HL-60/S4 treated with phorbol 12-myristate 13-acetate at 8.2 ng/mL for 4 days and 3 days (cell line): Measurements from ENCODE around the gene ZBTB4.

ENCODE experiments used
- in situ Hi-C: fragments of 300-500 bp; cut with MboI; formaldehyde crosslinking; loops from 2 replicates; pipeline ENCODE4 v1.15.0; 2022; ENCODE audit warnings: low sequenced_read_pairs

ZBTB4 gene, protein sequence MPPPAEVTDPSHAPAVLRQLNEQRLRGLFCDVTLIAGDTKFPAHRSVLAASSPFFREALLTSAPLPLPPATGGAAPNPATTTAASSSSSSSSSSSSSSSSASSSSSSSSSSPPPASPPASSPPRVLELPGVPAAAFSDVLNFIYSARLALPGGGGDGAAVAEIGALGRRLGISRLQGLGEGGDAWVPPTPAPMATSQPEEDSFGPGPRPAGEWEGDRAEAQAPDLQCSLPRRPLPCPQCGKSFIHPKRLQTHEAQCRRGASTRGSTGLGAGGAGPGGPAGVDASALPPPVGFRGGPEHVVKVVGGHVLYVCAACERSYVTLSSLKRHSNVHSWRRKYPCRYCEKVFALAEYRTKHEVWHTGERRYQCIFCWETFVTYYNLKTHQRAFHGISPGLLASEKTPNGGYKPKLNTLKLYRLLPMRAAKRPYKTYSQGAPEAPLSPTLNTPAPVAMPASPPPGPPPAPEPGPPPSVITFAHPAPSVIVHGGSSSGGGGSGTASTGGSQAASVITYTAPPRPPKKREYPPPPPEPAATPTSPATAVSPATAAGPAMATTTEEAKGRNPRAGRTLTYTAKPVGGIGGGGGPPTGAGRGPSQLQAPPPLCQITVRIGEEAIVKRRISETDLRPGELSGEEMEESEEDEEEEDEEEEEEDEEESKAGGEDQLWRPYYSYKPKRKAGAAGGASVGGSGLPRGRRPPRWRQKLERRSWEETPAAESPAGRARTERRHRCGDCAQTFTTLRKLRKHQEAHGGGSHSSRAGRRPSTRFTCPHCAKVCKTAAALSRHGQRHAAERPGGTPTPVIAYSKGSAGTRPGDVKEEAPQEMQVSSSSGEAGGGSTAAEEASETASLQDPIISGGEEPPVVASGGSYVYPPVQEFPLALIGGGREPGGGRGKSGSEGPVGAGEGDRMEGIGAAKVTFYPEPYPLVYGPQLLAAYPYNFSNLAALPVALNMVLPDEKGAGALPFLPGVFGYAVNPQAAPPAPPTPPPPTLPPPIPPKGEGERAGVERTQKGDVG

DNA sequence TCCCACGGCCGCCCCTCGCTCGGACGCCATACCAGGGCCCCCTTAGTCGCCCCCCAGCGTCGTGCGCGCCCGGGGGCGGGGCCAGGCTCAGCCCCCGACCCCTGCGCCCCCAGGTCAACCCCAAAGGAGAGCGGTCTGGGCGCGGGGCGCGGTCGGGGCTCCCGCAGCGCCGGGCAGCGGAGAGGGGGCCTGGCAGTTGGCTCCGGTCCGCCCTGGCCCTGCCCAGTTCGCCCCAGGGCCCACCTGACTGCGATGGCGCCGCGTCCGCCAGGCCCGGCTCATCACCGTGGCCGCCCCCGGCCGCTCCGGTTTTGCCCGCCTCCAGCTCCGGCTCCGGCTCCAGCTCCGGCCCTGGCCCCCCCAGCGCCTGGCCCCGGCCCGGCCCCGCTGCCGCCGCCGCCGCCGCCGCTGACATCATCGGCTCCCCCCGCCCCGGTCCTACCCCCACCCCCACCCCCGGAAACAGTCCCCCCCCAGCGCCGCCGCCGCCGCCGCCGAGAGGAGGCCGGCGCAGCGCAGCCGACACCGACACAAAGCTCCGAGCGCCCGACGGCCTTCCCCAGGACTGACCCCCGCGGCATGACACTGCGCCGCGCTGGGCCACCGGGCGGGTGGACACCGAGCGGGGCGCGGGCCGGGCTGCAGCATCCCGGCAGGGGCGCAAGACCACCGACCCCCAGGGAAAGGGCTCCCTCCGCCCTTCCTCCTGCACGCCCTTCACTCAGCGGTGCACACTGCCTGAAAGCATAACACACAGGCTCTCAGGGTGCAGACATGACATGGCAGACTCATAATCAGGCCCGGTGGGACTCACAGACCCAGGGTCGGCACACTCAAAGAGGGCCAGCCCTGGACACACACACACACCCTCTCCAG lies at the start of gene ZBTB4:
Gene ZBTB4, minus strand, starts transcription at position 419 of the 876 bp plus-strand sequence. CDS start 12,830 bp downstream, outside the sequence.
- in situ Hi-C loops: no loop called here

DNA sequence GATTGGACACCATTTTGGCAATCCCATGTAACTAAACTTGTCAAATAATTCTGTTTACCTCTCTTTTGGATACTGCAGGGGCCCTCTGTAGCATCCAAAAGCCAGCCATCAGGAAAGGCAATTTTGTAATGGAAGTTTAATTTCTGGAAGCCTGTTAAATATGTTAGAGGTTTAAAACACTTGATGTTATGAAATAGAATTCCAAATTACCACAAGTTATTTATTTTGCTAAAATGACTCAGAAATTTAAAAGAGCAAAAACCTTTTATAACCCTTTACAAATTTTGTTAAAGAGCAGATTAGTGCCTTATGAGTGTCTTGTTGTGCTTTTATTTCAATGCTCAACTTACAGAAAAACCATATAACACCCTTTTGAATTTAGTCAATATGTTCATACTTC lies 49.4 kb upstream of the ZBTB4 start:
- in situ Hi-C loops: loop anchor here (25.0 kb wide), 1 partner anchor 167 kb away; the partner anchor contains the start of genes KCTD11 and TMEM95

DNA sequence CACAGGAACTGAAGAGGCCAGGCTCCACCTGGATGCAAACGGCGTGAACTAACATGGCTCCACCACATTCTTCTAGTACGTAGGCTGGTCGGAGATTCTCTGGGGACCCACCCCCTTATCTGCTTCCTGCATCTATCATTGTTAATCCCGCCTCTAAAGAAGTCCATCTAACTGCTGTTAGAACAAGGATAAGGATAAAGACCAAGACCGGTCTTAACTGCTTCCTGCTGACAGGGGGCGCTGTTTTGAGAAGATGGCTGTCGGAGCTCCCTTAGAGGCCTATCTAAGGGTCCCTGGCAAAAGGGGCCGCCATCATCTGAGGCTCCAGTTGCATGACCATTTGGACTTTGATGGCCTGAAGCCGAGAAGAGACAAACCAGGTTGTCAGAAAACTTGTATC lies 43.6 kb upstream of the ZBTB4 start:
- in situ Hi-C loops: no loop called here

DNA sequence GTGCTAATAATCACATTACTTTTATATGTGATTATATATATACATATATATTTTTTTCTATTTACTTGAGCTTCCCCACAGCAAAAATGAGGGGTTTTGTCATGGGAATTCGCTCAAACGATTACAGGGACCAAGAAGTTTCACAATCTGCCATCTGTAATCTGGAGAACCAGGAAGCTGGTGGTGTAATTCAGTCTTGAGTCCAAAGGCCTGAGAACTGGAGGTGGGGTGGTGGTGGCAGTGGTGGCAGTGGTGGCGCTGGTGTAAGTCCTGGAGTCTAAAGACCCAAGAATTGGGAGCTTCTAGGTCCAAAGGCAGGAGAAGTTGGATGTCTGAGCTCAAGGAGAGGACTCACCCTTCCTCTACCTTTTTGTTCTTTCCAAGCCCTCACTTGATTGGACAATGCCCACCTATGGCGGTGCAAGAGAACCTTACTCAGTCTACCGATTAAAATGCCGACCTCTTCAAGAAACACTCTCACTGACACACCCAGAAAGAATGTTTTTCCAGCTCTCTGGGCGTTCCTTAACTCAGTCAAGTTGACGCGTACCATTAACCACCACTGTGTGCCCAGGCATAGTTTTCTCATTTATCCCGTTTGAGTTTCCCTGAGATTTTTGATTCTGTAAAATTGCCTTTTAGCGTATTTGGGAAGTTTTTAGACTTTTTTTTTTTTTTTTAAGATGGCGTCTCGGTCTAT lies 36.6 kb upstream of the ZBTB4 start:
- in situ Hi-C loops: no loop called here

DNA sequence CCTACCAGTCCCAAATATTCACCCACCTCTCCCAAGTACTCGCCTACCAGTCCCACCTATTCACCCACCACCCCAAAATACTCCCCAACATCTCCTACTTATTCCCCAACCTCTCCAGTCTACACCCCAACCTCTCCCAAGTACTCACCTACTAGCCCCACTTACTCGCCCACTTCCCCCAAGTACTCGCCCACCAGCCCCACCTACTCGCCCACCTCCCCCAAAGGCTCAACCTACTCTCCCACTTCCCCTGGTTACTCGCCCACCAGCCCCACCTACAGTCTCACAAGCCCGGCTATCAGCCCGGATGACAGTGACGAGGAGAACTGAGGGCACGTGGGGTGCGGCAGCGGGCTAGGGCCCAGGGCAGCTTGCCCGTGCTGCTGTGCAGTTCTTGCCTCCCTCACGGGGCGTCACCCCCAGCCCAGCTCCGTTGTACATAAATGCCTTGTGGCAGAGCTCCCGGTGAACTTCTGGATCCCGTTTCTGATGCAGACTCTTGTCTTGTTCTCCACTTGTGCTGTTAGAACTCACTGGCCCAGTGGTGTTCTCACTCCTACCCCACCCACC lies 34.5 kb upstream of the ZBTB4 start:
- in situ Hi-C loops: no loop called here

DNA sequence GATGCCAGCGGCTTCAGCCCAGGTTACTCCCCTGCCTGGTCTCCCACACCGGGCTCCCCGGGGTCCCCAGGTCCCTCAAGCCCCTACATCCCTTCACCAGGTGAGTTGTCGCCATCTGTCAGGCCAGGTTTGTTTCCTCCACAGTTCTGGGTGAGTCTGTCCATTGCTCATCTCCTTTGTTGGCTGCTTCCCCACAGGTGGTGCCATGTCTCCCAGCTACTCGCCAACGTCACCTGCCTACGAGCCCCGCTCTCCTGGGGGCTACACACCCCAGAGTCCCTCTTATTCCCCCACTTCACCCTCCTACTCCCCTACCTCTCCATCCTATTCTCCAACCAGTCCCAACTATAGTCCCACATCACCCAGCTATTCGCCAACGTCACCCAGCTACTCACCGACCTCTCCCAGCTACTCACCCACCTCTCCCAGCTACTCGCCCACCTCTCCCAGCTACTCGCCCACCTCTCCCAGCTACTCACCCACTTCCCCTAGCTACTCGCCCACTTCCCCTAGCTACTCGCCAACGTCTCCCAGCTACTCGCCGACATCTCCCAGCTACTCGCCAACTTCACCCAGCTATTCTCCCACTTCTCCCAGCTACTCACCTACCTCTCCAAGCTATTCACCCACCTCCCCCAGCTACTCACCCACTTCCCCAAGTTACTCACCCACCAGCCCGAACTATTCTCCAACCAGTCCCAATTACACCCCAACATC lies 33.6 kb upstream of the ZBTB4 start:
- in situ Hi-C loops: no loop called here

DNA sequence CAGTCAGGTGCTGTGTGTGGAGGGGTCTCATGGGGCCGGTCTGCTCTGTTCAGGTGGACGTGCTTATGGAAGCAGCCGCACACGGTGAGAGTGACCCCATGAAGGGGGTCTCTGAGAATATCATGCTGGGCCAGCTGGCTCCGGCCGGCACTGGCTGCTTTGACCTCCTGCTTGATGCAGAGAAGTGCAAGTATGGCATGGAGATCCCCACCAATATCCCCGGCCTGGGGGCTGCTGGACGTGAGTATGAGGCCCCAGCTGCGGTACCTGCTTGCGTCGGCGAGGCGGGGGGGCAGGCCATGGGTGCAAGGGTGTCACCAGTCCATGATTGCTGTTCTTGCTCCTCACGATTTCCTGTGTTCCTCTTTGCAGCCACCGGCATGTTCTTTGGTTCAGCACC lies 32.7 kb upstream of the ZBTB4 start:
- in situ Hi-C loops: no loop called here

DNA sequence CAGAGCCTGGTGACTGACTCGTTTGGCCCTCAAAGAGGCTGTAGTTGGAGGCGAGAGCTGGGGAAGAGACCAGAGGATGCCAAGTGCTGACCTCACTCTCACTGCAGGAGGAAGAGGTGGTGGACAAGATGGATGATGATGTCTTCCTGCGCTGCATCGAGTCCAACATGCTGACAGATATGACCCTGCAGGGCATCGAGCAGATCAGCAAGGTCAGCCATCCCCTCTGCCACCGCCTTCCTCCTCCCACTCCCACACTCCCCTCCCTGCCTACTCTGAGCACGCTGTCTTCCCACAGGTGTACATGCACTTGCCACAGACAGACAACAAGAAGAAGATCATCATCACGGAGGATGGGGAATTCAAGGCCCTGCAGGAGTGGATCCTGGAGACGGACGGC lies 31.7 kb upstream of the ZBTB4 start:
- in situ Hi-C loops: no loop called here

DNA sequence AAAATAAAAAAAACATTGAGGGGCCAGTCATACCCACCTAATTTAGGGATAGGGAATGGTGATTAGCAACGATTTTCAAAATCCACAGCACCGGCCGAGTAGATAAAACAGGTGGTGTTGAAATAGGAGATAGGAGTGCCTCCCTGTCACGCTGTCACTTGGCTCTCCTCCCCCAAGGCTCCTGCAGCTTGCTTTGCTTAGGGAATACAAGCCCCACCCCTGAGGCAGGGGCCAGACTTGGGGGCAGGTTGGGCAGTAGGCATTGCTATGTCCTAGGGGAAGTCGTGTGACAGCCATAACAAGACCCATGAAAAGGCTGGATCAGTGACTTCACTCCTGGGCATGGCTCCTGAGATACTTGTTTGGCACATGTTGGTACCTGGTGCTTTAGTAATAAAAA lies 30.5 kb upstream of the ZBTB4 start:
- in situ Hi-C loops: no loop called here

DNA sequence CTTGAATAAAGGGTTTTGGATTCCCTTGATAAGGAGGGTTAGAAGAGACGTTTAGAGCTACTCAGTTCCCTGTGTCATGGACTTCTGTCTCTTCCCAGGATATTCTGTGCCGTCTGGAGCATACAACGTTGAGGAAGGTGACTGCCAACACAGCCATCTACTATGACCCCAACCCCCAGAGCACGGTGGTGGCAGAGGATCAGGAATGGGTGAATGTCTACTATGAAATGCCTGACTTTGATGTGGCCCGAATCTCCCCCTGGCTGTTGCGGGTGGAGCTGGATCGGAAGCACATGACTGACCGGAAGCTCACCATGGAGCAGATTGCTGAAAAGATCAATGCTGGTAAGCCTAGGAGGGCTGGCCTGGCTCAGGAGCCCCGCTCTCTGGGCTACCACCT lies 29.4 kb upstream of the ZBTB4 start:
- in situ Hi-C loops: no loop called here

DNA sequence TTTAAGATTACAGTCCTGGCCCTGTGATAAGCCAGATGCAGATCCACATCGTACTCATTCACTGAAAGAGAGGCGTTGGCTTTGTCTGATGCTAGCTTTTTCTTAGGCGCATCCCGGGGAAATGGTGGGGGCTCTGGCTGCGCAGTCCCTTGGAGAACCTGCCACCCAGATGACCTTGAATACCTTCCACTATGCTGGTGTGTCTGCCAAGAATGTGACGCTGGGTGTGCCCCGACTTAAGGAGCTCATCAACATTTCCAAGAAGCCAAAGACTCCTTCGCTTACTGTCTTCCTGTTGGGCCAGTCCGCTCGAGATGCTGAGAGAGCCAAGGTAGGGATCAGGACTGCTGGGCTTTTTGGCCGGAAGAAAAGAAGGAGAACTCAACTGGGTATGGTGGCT lies 28.7 kb upstream of the ZBTB4 start:
- in situ Hi-C loops: no loop called here

DNA sequence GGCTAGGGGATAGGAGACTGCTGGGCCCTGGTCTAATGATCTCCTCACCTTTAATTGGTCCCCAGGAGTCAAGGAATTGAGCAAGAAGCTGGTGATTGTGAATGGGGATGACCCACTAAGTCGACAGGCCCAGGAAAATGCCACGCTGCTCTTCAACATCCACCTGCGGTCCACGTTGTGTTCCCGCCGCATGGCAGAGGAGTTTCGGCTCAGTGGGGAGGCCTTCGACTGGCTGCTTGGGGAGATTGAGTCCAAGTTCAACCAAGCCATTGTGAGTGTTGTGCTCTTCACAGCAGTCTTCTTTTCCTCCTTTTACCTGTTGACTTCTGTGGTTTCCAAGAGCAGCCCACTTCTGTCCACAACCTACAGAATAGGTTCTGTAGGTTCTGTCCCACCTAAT lies 24.1 kb upstream of the ZBTB4 start:
- in situ Hi-C loops: no loop called here

DNA sequence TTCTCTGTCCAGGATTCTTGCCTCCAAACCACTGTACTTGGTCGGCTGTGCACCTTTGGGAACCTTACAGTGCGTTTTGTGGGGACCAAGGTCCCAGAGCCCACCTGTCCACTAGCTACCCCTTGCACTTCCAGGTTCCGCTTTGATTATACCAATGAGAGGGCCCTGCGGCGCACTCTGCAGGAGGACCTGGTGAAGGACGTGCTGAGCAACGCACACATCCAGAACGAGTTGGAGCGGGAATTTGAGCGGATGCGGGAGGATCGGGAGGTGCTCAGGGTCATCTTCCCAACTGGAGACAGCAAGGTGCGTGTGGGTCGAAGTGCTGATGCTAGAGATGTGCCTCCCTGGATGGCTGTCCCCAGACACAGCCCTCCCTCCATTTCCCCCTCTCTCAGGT lies 23.6 kb upstream of the ZBTB4 start:
- in situ Hi-C loops: no loop called here

DNA sequence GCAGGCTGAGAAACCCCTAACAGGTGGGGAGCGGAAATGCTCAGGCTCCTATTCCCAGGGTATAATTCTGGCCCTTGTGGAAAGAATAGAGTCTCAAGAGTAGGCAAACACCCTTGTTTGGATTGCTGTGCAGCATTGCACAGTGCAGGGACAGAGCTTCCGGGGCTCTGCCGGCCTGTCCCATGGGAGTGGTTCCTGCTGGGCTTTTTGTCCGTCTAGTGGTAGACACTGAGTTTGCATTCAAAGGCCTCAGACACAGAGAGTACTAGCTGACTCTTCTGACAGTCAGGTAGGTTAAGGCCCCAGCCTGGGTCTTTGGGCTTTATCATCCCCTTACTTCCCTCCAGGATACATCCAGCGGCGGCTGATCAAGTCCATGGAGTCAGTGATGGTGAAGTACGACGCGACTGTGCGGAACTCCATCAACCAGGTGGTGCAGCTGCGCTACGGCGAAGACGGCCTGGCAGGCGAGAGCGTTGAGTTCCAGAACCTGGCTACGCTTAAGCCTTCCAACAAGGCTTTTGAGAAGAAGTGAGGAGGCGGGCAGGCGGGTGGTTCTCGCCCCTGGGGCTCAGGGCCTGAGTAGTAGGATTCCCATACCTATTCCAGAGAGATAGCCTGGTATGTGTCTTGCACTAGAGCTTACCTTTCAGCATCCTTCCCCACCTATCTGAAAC lies 22.9 kb upstream of the ZBTB4 start:
- in situ Hi-C loops: no loop called here

DNA sequence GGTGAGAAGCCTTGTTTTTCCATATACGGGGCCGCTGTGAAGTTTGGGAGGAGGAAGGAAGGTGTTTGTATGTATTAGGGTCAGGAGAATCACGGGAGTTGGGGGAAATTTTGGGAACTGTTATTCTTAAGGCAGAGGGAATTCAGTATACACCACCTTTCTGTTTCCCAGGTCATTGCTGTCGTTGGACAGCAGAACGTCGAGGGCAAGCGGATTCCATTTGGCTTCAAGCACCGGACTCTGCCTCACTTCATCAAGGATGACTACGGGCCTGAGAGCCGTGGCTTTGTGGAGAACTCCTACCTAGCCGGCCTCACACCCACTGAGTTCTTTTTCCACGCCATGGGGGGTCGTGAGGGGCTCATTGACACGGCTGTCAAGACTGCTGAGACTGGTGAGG lies 22.3 kb upstream of the ZBTB4 start:
- in situ Hi-C loops: no loop called here

DNA sequence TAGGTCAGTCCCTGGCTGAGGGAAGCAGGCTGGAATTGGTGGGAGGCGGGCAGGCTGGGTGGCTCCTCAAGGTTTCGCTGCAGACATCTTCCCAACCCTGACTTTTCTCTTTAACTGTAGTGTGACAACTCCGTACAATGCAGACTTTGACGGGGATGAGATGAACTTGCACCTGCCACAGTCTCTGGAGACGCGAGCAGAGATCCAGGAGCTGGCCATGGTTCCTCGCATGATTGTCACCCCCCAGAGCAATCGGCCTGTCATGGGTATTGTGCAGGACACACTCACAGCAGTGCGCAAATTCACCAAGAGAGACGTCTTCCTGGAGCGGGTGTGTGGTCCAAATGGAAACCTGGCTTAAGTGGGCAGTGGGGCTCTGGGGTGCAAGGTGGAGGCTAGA lies 19.7 kb upstream of the ZBTB4 start:
- in situ Hi-C loops: no loop called here

DNA sequence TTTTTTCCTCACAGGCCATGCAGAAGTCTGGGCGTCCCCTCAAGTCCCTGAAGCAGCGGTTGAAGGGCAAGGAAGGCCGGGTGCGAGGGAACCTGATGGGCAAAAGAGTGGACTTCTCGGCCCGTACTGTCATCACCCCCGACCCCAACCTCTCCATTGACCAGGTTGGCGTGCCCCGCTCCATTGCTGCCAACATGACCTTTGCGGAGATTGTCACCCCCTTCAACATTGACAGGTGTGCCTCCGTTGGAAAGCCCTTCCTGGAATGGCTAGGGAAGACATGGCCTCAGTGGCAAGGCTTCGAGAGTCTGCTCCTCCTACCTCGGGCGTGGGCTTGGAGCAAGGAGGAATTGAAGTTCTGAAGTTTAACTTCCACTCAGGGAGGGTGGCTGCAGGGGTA lies 18.2 kb upstream of the ZBTB4 start:
- in situ Hi-C loops: no loop called here

DNA sequence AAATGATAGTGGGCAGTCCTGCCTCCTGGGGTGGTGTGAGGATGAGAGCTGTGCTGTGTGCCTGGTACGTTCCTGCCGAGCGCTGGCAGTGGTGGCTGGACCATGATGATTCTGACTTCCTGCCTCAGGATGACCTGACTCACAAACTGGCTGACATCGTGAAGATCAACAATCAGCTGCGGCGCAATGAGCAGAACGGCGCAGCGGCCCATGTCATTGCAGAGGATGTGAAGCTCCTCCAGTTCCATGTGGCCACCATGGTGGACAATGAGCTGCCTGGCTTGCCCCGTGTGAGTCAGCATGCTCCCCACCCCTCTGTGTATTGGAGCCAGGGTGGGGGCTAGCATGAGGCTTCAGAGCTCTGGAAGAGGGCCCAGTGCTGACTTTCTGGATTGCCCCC lies 17.8 kb upstream of the ZBTB4 start:
- in situ Hi-C loops: no loop called here
